ENCODE results near the gene LINGO4.
"Not testable (repeated sequence)": the region's sequence is repeated elsewhere in the genome, so short reads cannot be mapped to it uniquely, and the experiment has no call there.

LINGO4 gene

DNA sequence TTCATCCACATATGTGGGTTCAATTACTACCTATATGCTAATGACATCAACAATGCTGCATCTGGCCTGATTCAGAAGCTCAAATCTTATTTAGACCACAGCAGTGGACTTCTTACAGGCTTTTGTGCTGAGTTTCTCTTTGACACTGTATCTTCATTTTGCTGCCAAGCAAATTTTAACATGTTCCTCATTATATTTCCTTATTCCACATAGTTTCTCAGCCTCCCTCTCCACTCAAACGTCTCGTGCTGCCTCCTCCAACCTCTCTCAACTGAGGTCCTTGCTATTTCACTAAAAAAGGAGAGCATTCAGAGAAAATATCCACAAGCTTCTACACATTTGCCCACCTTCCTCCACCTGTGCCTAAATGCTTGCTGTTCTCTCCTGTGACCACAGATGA, 21.4 kb downstream of the LINGO4 start:
- no peak for DNase-seq (ENCODE audit: low spot score)

DNA sequence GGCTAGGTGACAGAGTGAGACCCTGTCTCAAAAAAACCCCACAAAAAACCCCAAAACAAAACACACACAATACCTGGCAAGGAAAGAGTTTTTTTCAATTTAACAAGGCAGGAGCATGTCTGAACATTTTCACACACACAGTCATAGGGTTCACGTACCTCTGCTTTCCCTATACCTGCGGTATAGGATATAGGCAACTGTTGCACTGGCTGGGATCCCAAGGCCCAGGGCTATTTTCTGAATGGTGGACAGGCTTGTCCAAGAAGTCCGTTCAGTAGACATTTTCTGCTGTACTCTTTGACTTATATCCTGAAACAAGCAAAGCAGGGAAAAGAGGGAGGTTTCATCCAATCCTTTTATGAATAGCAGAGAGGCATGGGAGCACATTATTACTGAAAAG, 22.5 kb downstream of the LINGO4 start:
- no peak for DNase-seq (ENCODE audit: low spot score)

DNA sequence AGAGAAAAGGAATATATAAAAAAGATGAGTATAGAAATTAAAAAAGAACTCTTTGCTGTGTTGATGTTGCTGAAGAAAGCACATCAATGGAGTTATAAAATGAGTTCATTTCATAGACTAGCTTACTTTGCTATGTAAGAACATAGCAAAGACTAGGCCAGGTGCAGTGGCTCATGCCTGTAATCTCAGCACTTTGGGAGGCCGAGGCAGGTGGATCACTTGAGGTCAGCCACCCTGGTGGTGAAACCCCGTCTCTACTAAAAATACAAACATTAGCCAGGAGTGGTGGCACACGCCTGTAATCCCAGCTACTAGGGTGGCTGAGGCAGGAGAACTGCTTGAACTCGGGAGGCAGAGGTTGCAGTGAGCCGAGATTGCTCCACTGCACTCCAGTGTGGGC, 23.2 kb downstream of the LINGO4 start:
- DNase-seq (ENCODE audit: low spot score): not testable (repeated sequence)

DNA sequence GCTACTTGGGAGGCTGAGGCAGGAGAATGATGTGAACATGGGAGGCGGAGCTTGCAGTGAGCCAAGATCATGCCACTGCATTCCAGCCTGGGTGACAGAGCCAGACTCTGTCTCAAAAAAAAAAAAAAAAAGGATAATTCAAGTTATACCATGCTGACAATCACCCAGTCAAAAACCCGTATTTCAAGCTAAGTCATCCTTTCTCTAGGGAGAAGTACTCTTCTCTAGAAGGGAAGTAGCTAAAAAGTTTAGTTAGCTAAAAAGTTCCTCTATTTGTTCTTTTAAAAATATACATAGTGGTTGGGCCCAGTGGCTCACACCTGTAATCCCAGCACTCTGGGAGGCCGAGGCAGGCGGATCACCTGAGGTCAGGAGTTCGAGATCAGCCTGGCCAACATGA, 24.5 kb downstream of the LINGO4 start:
- DNase-seq (ENCODE audit: low spot score): not testable (repeated sequence)

DNA sequence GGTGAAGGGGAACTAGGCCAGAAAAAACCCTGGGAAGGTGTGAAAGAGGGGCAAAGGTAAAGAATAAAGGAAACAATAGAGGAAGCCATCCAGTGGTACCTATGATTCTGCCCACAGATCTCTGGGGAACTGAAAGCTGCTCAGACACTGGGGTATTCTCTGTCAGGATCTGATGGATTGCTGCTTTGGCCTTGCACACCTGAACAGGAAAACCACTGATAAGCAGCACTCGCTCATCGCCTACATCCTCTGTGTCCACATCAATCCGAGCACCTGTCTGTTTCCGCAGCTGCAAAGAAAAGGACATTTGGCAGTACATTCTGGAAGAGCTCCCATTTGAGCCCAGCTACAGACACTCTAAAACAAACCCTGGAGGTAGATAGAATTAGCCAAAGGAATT, 25.4 kb downstream of the LINGO4 start:
- no peak for DNase-seq (ENCODE audit: low spot score)

DNA sequence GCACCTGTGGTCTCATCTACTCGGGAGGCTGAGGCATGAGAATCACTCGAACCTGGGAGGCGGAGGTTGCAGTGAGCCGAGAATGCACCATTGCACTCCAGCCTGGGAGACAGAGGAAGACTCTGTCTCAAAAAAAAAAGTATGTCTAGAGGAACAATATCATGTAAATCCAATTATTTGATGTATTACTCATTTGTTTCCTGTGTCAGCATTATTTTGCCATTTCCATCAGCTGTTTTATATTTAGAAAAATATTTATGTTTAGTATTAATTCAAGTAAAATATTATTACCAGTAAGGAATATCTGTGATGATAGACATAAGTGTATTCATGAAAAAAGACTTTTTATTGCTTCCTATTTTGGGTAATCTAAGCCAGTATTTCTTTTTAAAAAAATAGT, 27.9 kb downstream of the LINGO4 start:
- no peak for DNase-seq (ENCODE audit: low spot score)

DNA sequence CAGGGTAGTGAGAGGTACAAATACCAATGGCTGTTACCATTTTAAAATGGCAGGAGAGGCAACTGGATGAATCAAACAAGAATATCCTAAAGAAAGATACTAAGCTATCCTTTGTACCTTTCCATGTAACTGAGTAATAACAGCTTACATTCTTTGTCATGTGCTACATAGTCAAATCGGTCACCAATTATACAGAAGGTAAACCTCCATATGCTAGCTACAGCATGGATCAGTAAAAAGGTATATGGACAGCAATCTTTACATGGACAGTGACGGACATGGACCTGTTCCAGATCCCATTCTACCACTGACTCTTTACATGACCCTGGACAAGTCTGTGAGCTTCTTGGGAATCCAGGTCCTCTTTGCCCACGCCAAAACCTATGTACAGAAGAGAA, 28.6 kb downstream of the LINGO4 start:
- no peak for DNase-seq (ENCODE audit: low spot score)

DNA sequence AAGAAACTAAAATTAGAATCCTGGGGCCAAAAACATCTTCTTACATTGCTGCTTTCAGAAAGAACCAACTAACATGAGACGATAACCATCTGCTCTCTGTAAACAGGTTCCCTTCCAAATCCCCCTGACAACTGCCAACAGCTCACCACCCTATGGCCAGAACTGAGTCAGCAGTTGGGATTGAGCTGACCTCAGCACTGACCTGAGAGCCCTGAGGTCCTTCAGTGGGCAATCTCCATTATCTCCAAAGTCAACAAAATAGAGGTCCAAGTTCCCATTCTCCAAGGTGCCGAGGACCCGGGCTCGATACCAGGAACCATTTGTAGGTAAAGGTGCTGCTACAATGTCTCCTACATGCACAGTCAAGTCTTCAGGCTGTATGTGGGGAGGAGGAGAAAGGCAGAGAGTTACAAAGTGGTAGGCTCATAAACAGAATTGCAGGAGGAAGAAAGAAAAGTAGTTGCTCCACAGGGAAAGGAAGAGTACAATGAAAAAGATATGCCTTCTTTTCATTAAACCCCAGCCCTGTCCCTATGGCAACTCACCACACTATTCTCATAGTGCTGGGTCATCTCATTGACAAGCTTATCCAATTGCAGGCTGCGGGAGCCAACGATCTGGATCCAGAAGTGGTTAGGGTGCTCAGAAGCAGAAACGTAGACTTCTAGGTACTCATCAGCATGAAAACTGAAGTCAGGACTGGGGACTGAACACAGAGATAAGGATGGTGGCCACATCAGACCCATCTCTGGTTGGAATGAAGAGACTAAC, 29.1 kb downstream of the LINGO4 start:
- DNase-seq (ENCODE audit: low spot score): no peak

DNA sequence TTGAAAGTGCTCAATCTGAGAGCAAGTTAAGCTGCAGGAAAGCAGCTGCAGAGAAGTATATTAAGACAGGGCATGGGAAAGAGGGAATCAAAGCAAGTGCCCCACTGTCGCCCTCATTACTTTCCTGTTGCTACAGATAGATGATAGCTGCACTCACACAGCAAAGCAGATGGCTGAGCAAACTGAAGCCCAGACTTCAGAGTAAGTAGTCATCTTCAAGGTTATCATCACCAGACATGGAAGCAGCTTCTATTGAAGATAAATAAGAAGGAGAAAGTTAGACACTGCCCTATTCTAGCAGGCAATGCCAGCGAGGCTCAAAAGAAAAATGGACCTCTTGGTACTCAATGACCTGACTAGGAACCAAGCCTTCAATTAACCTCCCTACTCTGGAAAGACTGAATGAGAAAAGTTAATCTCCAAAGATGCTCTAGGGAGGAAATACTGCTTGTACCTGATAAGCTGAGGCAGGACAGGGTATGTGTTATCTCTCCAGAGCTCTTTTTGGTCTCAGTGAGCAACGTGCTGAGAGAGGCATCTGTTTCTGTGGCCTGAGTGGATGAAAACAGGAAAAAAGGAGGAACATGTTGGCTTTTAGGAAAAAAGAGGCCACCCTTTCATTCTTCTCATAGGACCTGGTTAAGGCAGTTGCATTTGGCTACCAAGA, 30.8 kb downstream of the LINGO4 start:
- DNase-seq (ENCODE audit: low spot score): no peak

DNA sequence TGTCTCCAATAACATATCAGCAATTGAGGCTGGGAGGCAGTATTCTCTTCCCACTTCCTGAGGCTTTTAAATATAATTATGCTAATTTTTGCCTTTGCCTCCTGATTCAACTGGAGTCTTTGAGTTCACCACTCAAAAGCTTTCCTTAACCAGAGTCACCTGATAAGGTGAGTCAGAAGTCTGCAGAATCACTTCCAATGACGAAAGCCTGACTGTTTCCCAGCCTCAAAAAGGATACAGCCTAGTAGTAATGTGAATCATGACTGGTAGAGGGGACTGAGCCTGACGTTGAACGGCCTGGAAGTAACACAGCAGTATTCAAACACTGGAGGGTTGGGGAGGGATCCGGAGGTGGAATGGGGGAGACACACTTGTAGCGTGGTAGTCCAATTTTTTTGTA, 31.5 kb downstream of the LINGO4 start:
- no peak for DNase-seq (ENCODE audit: low spot score)

DNA sequence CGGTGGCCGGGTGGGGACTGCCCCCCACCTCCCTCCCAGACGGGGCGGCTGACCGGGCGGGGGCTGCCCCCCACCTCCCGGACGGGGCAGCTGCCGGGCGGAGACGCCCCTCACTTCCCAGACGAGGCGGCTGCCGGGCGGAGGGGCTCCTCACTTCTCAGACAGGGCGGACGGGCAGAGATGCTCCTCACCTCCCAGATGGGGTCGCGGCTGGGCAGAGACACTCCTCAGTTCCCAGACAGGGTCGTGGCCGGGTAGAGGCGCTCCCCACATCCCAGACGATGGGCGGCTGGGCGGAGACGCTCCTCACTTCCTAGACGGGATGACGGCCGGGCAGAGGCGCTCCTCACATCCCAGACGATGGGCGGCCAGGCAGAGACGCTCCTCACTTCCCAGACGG, 35.9 kb downstream of the LINGO4 start:
- not testable (repeated sequence) for DNase-seq (ENCODE audit: low spot score)

DNA sequence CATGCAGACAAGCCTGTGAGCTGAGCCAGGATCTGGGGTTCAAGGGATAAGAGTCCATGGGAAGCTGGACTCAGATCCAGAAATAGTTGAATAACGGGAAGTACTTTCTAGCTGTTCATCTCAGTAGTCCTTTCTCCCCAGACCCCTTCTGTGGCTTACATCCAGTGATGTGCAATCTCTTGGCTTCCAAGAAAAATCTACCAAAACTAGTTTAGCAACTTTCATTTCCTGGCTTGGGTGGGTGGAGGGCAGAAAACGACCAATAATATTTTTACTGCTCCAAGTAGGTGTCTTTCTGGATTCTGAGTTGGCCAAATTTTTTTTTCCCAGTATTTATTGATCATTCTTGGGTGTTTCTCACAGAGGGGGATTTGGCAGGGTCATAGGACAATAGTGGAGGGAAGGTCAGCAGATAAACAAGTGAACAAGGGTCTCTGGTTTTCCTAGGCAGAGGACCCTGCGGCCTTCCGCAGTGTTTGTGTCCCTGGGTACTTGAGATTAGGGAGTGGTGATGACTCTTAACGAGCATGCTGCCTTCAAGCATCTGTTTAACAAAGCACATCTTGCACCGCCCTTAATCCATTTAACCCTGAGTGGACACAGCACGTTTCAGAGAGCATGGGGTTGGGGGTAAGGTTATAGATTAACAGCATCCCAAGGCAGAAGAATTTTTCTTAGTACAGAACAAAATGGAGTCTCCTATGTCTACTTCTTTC, 36.7 kb downstream of the LINGO4 start:
- not testable (repeated sequence) for DNase-seq (ENCODE audit: low spot score)

DNA sequence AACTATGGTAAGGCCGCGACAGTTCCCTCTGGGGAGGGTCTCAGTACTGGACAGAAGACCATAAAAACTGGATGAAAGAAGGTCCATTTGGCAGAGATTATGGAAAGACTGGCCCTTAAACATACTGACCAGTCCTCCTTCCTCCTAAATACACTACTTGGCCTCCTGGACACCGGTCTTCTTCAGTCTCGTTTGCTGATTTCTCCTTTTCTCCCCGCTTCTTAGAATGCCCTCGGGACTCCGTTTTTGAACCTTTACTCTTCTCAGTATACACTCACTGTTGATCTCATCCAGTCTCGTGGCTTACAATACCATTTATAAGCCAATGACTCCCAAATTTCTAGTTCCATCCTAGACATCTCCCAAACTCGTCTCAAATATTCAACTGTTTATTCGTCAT, 41.2 kb downstream of the LINGO4 start:
- DNase-seq (ENCODE audit: low spot score): no peak

DNA sequence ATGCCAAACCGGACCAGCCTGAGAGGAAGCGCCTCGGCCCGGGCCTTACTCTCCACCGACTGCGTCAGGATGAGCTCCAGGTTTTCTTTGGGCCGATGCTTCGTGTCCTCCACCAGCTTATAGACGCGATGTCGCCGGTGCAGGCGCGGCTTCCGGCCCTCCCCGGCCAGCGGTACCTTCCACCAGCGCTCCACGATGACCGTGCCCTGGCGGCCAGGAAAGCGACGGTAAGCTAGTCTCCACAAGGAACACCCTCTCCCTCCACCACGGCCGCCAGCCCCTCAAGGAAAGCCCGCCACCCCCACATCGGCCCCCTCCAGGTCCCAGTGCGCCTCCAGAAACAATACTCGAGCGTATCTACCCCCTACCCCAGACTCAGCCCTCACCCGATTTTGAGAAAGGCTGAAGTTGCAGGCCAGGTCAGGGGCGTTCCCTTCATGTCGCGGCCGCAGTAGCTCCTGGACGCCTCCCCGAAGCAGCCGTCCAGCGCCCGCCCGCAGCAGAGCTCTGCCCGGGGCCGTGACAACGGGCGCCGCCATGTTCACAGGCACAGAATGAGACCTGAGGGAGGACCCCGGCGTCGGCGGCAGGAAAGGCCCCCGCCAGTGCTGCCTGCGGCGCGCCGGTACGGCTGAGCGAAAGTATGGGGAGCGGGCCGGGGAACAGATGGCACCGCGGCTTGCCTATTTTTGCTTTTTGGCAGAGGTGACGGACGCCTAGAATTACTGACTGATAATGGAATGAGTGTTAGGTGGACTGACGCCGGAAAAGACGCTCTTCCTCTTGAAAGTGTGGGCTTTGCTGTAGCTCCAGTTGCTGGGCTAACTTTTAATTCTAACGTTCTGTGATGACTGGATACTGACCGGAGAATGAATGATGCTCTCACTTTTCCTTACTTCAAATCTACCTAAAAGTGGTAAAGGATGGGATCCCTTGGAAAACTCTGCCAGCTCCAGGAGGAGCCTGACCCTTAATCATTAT, 42.0 kb downstream of the LINGO4 start, which contains the start of gene MRPL9:
MRPL9 (minus strand) TSS at position 556 of the 981 bp plus-strand sequence; CDS start at position 539, 17 bp downstream.
- DNase-seq (ENCODE audit: low spot score): peak; percentile 84

DNA sequence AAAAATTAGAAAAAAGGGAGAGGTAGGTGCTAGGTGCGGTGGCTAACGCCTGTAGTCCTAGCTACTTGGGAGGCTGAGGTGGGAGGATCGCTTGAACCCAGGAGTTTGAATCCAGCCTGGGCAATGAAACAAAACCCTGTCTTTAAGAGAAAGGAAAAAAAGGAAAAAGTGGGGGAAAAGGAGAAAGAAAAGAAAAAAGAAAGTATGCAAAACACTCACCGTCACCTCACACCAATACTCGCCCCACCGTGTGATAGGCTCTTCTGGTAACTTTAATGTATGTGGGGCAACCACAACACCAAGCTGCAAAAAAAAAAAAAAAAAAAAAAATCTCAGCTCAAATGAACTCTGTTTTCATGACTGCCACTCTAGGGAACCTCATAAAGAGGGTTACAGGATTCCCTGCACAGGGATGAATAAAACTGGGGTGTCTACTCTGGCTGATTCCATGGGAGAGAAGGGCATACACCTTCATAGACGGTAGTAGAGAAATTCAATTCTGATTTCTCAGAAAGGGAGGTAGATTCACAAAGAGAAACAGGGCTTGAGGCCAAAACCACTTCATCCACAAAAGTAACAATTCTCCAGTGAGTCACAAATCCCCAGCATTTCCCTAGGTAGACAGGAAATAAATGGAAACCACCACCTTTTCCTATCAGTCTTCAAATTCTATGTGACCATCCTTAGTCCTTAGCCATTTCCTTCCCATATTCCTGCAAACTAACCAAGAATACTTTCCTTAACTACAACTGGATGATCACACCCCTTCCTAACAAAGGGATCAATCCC, 44.4 kb downstream of the LINGO4 start:
- no peak for DNase-seq (ENCODE audit: low spot score)

DNA sequence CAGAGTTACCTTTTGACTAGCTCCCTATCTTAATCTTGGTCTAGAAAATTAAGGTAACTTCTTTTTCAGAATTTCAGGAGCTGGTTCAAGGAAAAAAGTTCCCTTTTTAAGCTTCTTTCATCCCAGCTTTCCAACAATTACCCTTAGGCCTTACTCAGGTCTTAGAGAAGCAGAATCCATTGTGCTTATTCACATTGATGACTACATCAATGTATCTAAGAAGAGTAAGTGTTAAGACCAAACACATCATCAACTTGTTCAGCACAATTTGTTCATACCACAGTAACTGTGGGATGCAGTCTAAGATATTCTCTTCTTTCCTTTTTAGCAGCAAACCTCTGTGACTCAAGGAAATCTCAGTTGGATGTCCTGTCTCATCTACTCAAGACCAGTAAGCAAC, 46.0 kb downstream of the LINGO4 start:
- DNase-seq (ENCODE audit: low spot score): no peak

DNA sequence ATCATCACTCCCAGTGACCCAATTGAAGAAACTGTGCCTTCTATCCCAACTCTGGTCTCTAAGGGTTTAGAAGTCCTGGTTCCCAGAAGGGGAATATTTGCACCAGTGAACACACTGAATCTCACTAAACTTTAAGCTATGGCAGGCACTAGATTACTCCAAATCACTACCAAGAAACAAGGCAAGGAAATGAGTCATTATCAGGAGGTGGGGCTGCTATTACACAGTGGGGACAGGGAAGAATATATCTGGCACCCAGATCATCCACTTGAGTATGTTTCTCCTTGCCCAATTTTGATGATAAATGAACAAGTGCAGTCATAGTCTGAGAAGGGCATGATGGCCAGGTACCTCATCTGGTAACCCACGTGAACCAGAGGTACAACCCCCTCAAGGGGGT, 48.9 kb downstream of the LINGO4 start:
- DNase-seq (ENCODE audit: low spot score): no peak
